ENCODE data around the gene RNF103. TPM values are rescaled to one million over a fixed set of nuclear protein-coding genes. Genes with fewer than 3 reads are reported as not detected.

The RNF103 gene
- total RNA-seq, 6 experiments from 2014 or later, result 11.3 to 18.5 (median 13.1) TPM

DNA sequence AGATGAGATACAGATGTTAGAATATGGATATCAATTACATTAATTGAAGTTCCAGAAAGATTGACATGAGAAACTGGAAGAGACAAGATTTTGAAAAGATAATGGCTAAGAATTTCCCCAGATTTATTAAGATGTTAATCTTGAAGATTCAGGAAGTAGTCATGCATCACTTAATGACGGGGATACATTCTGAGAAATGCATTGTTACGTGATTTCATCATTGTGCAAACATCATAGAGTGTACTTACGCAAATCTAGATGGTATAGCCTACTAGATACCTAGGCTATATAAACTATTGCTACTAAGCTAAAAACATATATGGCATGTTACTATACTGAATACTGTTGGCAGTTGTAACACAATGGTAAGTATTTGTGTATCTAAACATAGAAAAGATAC lies 53.6 kb downstream of the RNF103 start:
- Mint-ChIP-seq H3K4me1 (ENCODE audit: low read depth) (peaks cover 11% of the 10 kb centered on the region; the same call in 1 of the 2 replicates), H3K27ac (no peak overlapping the region), H3K27me3 (ENCODE audit: insufficient read depth) (peaks cover 12% of the 10 kb centered on the region), H3K9me3 (no peaks in the 10 kb centered on the region), H3K4me3 (no peak overlapping the region), H3K36me3 (ENCODE audit: low read depth) (no peaks in the 10 kb centered on the region)
- TF ChIP-seq, protein P1, sequence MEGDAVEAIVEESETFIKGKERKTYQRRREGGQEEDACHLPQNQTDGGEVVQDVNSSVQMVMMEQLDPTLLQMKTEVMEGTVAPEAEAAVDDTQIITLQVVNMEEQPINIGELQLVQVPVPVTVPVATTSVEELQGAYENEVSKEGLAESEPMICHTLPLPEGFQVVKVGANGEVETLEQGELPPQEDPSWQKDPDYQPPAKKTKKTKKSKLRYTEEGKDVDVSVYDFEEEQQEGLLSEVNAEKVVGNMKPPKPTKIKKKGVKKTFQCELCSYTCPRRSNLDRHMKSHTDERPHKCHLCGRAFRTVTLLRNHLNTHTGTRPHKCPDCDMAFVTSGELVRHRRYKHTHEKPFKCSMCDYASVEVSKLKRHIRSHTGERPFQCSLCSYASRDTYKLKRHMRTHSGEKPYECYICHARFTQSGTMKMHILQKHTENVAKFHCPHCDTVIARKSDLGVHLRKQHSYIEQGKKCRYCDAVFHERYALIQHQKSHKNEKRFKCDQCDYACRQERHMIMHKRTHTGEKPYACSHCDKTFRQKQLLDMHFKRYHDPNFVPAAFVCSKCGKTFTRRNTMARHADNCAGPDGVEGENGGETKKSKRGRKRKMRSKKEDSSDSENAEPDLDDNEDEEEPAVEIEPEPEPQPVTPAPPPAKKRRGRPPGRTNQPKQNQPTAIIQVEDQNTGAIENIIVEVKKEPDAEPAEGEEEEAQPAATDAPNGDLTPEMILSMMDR (IDR thresholded peaks at IDR 0.05), result no peak
- no peak for DNase-seq

DNA sequence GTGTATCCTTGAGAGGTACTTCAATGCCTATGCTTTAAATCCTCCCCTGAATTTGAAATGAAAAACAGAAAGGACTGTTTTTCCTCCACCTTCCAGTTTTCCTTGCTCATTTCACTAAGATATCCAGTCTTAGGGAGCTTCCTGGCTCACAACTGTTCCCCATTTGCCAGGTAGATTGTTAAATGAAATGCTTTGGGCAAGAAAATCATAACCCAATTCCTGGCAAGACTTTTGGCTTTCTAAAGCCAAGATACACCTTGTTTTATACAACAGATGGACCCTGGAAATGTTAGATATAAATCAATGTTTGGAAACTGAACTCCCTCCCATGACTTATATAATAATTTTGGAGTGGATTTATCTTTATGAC lies 56.9 kb downstream of the RNF103 start:
- Mint-ChIP-seq H3K9me3 (no peaks in the 10 kb centered on the region; the same call in 1 of the 2 replicates), H3K27ac (no peak overlapping the region), H3K4me3 (no peak overlapping the region), H3K36me3 (ENCODE audit: low read depth) (peaks cover 5% of the 10 kb centered on the region; the same call in 1 of the 2 replicates), H3K4me1 (ENCODE audit: low read depth) (peaks cover 28% of the 10 kb centered on the region), H3K27me3 (ENCODE audit: insufficient read depth) (peaks cover 6% of the 10 kb centered on the region)
- DNase-seq, result no peak
- TF ChIP-seq, protein P1 (IDR thresholded peaks at IDR 0.05), result no peak

DNA sequence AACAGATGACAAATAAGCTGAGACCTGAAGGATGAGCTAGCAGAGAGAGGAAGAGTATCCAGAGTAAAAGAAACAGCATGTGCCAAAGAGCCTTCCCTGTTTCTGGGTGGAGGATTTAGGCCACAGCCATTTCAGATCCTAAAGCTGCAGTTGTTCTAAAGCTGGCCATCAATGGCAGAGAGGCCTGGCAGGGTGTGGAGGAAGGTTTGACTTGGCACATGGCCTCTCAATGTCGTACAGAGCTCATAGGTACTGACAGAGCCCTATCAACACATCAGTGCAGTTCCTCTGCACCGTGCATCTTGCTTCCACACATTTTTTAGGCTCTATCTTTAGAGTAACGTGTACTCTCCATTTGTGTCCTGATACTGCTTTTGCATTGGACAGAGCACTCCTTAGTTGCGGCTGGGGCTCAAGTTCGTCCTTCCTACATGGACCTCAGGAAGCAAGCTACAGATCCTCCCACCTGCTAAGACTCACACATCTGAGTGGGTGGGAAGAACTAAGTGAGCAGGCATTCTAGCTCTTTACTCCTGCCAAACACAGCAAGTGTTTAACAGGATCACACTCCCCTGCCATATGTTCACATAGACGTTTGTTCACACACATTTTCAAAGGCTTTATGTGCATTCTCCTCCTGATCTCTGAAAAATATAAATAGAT lies 57.4 kb downstream of the RNF103 start:
- TF ChIP-seq, protein P1 (IDR thresholded peaks at IDR 0.05), result no peak
- Mint-ChIP-seq H3K4me1 (ENCODE audit: low read depth) (peaks cover 33% of the 10 kb centered on the region), H3K27me3 (ENCODE audit: insufficient read depth) (peaks cover 6% of the 10 kb centered on the region), H3K4me3 (no peak overlapping the region), H3K9me3 (no peaks in the 10 kb centered on the region; the same call in 1 of the 2 replicates), H3K27ac (no peak overlapping the region), H3K36me3 (ENCODE audit: low read depth) (peaks cover 5% of the 10 kb centered on the region; the same call in 1 of the 2 replicates)
- no peak for DNase-seq

DNA sequence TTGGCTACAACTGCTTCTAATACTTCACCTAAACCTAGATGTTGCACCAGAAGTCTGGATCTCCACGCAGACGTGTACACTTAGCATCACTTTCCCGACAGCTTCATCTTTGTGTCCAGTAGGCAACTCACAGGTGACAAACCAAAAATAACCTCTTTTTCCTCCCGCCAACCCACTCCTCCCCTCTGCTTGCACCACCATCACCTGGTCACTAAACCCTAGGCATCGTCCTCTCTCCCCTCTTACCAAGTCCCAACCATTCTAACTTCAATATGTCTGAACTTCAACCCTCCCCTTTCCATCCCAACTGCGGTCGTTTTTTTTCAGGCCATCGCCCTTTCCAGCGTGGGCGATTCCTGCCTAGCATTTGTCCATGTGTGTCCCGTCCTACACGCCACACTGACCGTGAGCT lies 60.0 kb downstream of the RNF103 start:
- H3K27ac Mint-ChIP-seq, result peak overlapping the region; percentile 99
- peaks cover 24% of the 10 kb centered on the region for H3K4me1 Mint-ChIP-seq (ENCODE audit: low read depth)
- H3K4me3 Mint-ChIP-seq, result peak overlapping the region; percentile 99
- DNase-seq, result no peak
- H3K36me3 Mint-ChIP-seq (ENCODE audit: low read depth), result peaks cover 11% of the 10 kb centered on the region; the same call in 1 of the 2 replicates
- TF ChIP-seq, protein P1 (IDR thresholded peaks at IDR 0.05), result no peak
- H3K9me3 Mint-ChIP-seq, result no peaks in the 10 kb centered on the region; the same call in 1 of the 2 replicates
- H3K27me3 Mint-ChIP-seq (ENCODE audit: insufficient read depth), result peaks cover 4% of the 10 kb centered on the region

DNA sequence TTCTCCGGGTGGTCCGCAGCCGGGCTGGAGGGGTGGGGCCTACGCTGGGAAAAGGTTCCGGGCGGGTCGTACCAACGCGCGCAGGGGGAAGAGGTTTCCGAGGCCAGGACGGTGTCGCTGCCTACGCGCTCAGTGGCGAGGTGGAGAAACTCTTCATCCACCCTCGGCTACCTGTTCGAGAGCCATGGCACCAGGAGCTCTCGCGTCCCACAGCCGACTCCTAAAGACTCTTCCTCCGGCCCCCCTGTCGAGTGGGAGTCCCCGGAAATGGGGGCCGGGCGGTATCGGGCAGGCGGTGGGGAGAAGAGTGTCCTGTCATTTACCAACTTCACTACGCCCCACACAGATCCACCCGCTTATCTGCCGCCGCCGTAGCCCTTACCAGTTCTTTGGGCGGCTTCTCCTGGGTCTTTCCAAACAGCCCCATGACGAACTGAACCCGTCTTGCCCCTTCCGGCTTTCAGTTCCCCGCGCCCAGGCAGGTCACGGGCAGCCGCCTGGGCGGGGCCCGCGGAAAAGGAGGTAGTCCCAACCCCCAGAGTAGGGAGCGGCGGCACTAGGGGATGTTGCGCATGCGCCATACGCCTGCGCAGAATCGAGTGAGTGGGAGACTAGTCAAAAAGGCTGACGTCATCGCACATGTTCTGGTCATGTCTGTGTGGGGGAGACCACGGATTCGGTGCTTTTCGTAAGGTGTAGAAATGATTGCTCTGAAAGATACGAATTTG lies 60.6 kb downstream of the RNF103 start, which contains the start of gene CHMP3:
Gene CHMP3, minus strand, starts transcription at position 522 of the 728 bp plus-strand sequence. Its CDS starts 95 bp downstream, at position 427.
- Mint-ChIP-seq H3K27ac (peak within 1 kb of the TSS; percentile 99), H3K9me3 (no peaks in the 10 kb centered on the region; the same call in 1 of the 2 replicates), H3K36me3 (ENCODE audit: low read depth) (peaks cover 11% of the 10 kb centered on the region; the same call in 1 of the 2 replicates), H3K4me1 (ENCODE audit: low read depth) (peaks cover 24% of the 10 kb centered on the region), H3K27me3 (ENCODE audit: insufficient read depth) (peaks cover 4% of the 10 kb centered on the region; the same call in 1 of the 2 replicates), H3K4me3 (peak within 1 kb of the TSS; percentile 99)
- TF ChIP-seq, protein P1 (IDR thresholded peaks at IDR 0.05), result no peak
- DNase-seq, result peak; percentile 94

Data from HFFc6 (cell line).